ENCODE data around the gene TUBAL3. TPM values are rescaled to one million over a fixed set of nuclear protein-coding genes. Genes with fewer than 3 reads are reported as not detected.
A peak's percentile ranks its signal among the peaks of the same experiment; 100 is the strongest.

TUBAL3 gene
- total RNA-seq, 1 experiment from 2014 or later = 0.98 TPM

GRCh38 chr10:5365928-5366327, 38.7 kb downstream of the TUBAL3 start:
- Histone ChIP-seq H4K20me1 (ENCODE audit: insufficient read depth) (no peaks in the 10 kb centered on the region), H3K9me2 (ENCODE audit: insufficient read depth) (no peaks in the 10 kb centered on the region), H3K79me2 (ENCODE audit: insufficient read depth, low read length) (no peaks in the 10 kb centered on the region), H3K27me3 (ENCODE audit: insufficient read depth, low read length) (peaks cover 48% of the 10 kb centered on the region), H3K4me3 (replicated peaks in 1 of 2; ENCODE audit: low read depth in 1 of 2, low read length in 2 of 2) (no peak overlapping the region), H3K36me3 (ENCODE audit: control insufficient read depth in 1 of 2, insufficient read depth in 2 of 2, low read length in 2 of 2) (no peaks in the 10 kb centered on the region), H3K4me1 (ENCODE audit: control insufficient read depth in 1 of 2, insufficient read depth in 2 of 2, low read length in 2 of 2) (no peaks in the 10 kb centered on the region), H3K4me2 (ENCODE audit: low read length) (no peak overlapping the region), H2AFZ (ENCODE audit: low read depth, low read length, poor library complexity, severe bottlenecking) (no peak overlapping the region), H3K9me3 (ENCODE audit: control insufficient read depth in 1 of 2, insufficient read depth in 1 of 2, low read depth in 1 of 2, low read length in 2 of 2) (peaks cover 0 to 7% of the 10 kb centered on the region in 2 experiments; a peak in 1 of 4 replicates), H3K9ac (ENCODE audit: low read length) (no peak overlapping the region), H3K27ac (ENCODE audit: low read depth, low read length) (no peak overlapping the region)
- TF ChIP-seq RAD21 (IDR thresholded peaks at IDR 0.05; ENCODE audit: low read depth) = no peak
- TF ChIP-seq SIN3A (IDR thresholded peaks at IDR 0.05; ENCODE audit: low read depth) = no peak
- no peak for TF ChIP-seq CEBPB (IDR thresholded peaks at IDR 0.05; ENCODE audit: low read depth)
- ChIA-PET RAD21 (ENCODE audit: low non-redundant PET in 1 of 2, low total read pairs in 2 of 2, uncharacterized antibody in 2 of 2, unreplicated experiment in 2 of 2) (no interaction called here), CTCF (no interaction called here), POLR2A (no interaction called here)
- intact Hi-C loops (cut with micrococcal nuclease) = no loop called here
- no peak for ATAC-seq
- DNase-seq (ENCODE audit: low read depth, low spot score) = no peak
- no TSS peak for BruUV-seq (replicated peaks)

- no peaks in the 10 kb centered on the region for H4K20me1 ChIP-seq (ENCODE audit: insufficient read depth)
- H3K27me3 ChIP-seq (ENCODE audit: insufficient read depth, low read length) = peaks cover 48% of the 10 kb centered on the region
- DNase-seq (ENCODE audit: low read depth, low spot score) = no peak
- ATAC-seq = no peak
- POLR2A ChIA-PET = no interaction called here
- RAD21 ChIA-PET (ENCODE audit: low non-redundant PET in 1 of 2, low total read pairs in 2 of 2, uncharacterized antibody in 2 of 2, unreplicated experiment in 2 of 2) = no interaction called here
- no peak within 1 kb of the TSS for H3K4me2 ChIP-seq (ENCODE audit: low read length)
- no peak within 1 kb of the TSS for H3K4me3 ChIP-seq (replicated peaks in 1 of 2; ENCODE audit: low read depth in 1 of 2, low read length in 2 of 2)
- BruUV-seq (replicated peaks) = no TSS peak
- H3K36me3 ChIP-seq (ENCODE audit: control insufficient read depth in 1 of 2, insufficient read depth in 2 of 2, low read length in 2 of 2) = no peaks in the 10 kb centered on the region
- no peaks in the 10 kb centered on the region for H3K4me1 ChIP-seq (ENCODE audit: control insufficient read depth in 1 of 2, insufficient read depth in 2 of 2, low read length in 2 of 2)
- H2AFZ ChIP-seq (ENCODE audit: low read depth, low read length, poor library complexity, severe bottlenecking) = no peak within 1 kb of the TSS
- H3K9me2 ChIP-seq (ENCODE audit: insufficient read depth) = no peaks in the 10 kb centered on the region
- no peaks in the 10 kb centered on the region; a peak in 1 of 4 replicates for H3K9me3 ChIP-seq (ENCODE audit: control insufficient read depth in 1 of 2, insufficient read depth in 1 of 2, low read depth in 1 of 2, low read length in 2 of 2)
- H3K9ac ChIP-seq (ENCODE audit: low read length) = no peak within 1 kb of the TSS
- intact Hi-C loops (cut with micrococcal nuclease) = no loop called here
- H3K79me2 ChIP-seq (ENCODE audit: insufficient read depth, low read length) = no peaks in the 10 kb centered on the region
- CTCF ChIA-PET = no interaction called here
- TF ChIP-seq RAD21 (IDR thresholded peaks at IDR 0.05; ENCODE audit: low read depth) (no peak), CTCF (IDR thresholded peaks at IDR 0.05 in 2 of 3, conservative IDR thresholded peaks at IDR 0.05 in 1 of 3; ENCODE audit: borderline replicate concordance in 1 of 3, insufficient read depth in 1 of 3, low read depth in 2 of 3, low read length in 2 of 3) (0 out of 6 replicates have a peak, but pooled peaks of 1 of the 3 experiments have one; percentile 3)
- no peak within 1 kb of the TSS for H3K27ac ChIP-seq (ENCODE audit: low read depth, low read length)
Observed at GRCh38 chr10:5364890-5365338, 39.7 kb downstream of the TUBAL3 start, which contains the start of gene UCN3. UCN3 (plus strand) TSS chr10:5364966; CDS start chr10:5373721, 8,755 bp downstream.

All from HCT116 (cell line).